Measurements from ENCODE around the gene OR4K13.

Gene OR4K13

GRCh38 chr14:20035938-20036337 is at the start of gene OR4K13:
Gene OR4K13 (minus strand): TSS chr14:20036038. CDS start chr14:20034758, 1,280 bp downstream.
- peaks cover 7% of the 10 kb centered on the region for H3K9me3 ChIP-seq (ENCODE audit: control insufficient read depth, insufficient read depth, low read length)
- no peaks in the 10 kb centered on the region for H3K36me3 ChIP-seq (ENCODE audit: control insufficient read depth, insufficient read depth, low read length)
- no peak within 1 kb of the TSS for H3K27ac ChIP-seq (ENCODE audit: low read length)
- H3K4me3 ChIP-seq (ENCODE audit: low read length), result no peak within 1 kb of the TSS
- no peak for DNase-seq (ENCODE audit: low read depth, low spot score)
- no CpG with 5 or more reads among the region's 4 CpGs for WGBS (ENCODE audit: insufficient coverage, insufficient read length)
- H3K4me1 ChIP-seq (ENCODE audit: control insufficient read depth, insufficient read depth, low read length), result no peaks in the 10 kb centered on the region
- H3K27me3 ChIP-seq (ENCODE audit: control insufficient read depth, insufficient read depth, low read length), result no peaks in the 10 kb centered on the region

GRCh38 chr14:20059745-20060144 is 23.9 kb upstream of the OR4K13 start, which contains the start of gene OR4L1:
Gene OR4L1 (plus strand): TSS chr14:20060045. CDS start chr14:20060045, 0 bp downstream.
- Histone ChIP-seq H3K4me3 (ENCODE audit: low read length) (no peak within 1 kb of the TSS), H3K4me1 (ENCODE audit: control insufficient read depth, insufficient read depth, low read length) (no peaks in the 10 kb centered on the region), H3K36me3 (ENCODE audit: control insufficient read depth, insufficient read depth, low read length) (no peaks in the 10 kb centered on the region), H3K9me3 (ENCODE audit: control insufficient read depth, insufficient read depth, low read length) (peaks cover 10% of the 10 kb centered on the region), H3K27ac (ENCODE audit: low read length) (no peak within 1 kb of the TSS), H3K27me3 (ENCODE audit: control insufficient read depth, insufficient read depth, low read length) (no peaks in the 10 kb centered on the region)
- no CpG with 5 or more reads among the region's 2 CpGs for WGBS (ENCODE audit: insufficient coverage, insufficient read length)
- DNase-seq (ENCODE audit: low read depth, low spot score), result no peak

GRCh38 chr14:20048202-20048601 is 12.4 kb upstream of the OR4K13 start:
- no peaks in the 10 kb centered on the region for H3K27me3 ChIP-seq (ENCODE audit: control insufficient read depth, insufficient read depth, low read length)
- DNase-seq (ENCODE audit: low read depth, low spot score), result no peak
- no peak overlapping the region for H3K27ac ChIP-seq (ENCODE audit: low read length)
- no peaks in the 10 kb centered on the region for H3K4me1 ChIP-seq (ENCODE audit: control insufficient read depth, insufficient read depth, low read length)
- H3K4me3 ChIP-seq (ENCODE audit: low read length), result no peak overlapping the region
- H3K9me3 ChIP-seq (ENCODE audit: control insufficient read depth, insufficient read depth, low read length), result peaks cover 8% of the 10 kb centered on the region; the same call in 1 of the 2 replicates
- no peaks in the 10 kb centered on the region for H3K36me3 ChIP-seq (ENCODE audit: control insufficient read depth, insufficient read depth, low read length)
- no CpG with 5 or more reads among the region's 1 CpG for WGBS (ENCODE audit: insufficient coverage, insufficient read length)

- Histone ChIP-seq H3K27ac (ENCODE audit: low read length) (no peak overlapping the region), H3K36me3 (ENCODE audit: control insufficient read depth, insufficient read depth, low read length) (no peaks in the 10 kb centered on the region), H3K4me1 (ENCODE audit: control insufficient read depth, insufficient read depth, low read length) (no peaks in the 10 kb centered on the region), H3K4me3 (ENCODE audit: low read length) (no peak overlapping the region), H3K27me3 (ENCODE audit: control insufficient read depth, insufficient read depth, low read length) (no peaks in the 10 kb centered on the region), H3K9me3 (ENCODE audit: control insufficient read depth, insufficient read depth, low read length) (peaks cover 6% of the 10 kb centered on the region; the same call in 1 of the 2 replicates)
- DNase-seq (ENCODE audit: low read depth, low spot score), result no peak
- no CpG with 5 or more reads among the region's 5 CpGs for WGBS (ENCODE audit: insufficient coverage, insufficient read length)
Observed at GRCh38 chr14:20044243-20044642, 8.4 kb upstream of the OR4K13 start.

- DNase-seq (ENCODE audit: low read depth, low spot score), result no peak
- H3K27me3 ChIP-seq (ENCODE audit: control insufficient read depth, insufficient read depth, low read length), result no peaks in the 10 kb centered on the region
- H3K36me3 ChIP-seq (ENCODE audit: control insufficient read depth, insufficient read depth, low read length), result no peaks in the 10 kb centered on the region
- no peak overlapping the region for H3K4me3 ChIP-seq (ENCODE audit: low read length)
- H3K9me3 ChIP-seq (ENCODE audit: control insufficient read depth, insufficient read depth, low read length), result peaks cover 7% of the 10 kb centered on the region
- H3K27ac ChIP-seq (ENCODE audit: low read length), result no peak overlapping the region
- no peaks in the 10 kb centered on the region for H3K4me1 ChIP-seq (ENCODE audit: control insufficient read depth, insufficient read depth, low read length)
- no CpG with 5 or more reads among the region's 3 CpGs for WGBS (ENCODE audit: insufficient coverage, insufficient read length)
Observed at GRCh38 chr14:20035449-20035848, 389 bp downstream of the OR4K13 start.

- Histone ChIP-seq H3K4me3 (ENCODE audit: low read length) (no peak overlapping the region), H3K36me3 (ENCODE audit: control insufficient read depth, insufficient read depth, low read length) (no peaks in the 10 kb centered on the region), H3K27ac (ENCODE audit: low read length) (no peak overlapping the region), H3K27me3 (ENCODE audit: control insufficient read depth, insufficient read depth, low read length) (no peaks in the 10 kb centered on the region), H3K4me1 (ENCODE audit: control insufficient read depth, insufficient read depth, low read length) (no peaks in the 10 kb centered on the region), H3K9me3 (ENCODE audit: control insufficient read depth, insufficient read depth, low read length) (peaks cover 7% of the 10 kb centered on the region)
- no peak for DNase-seq (ENCODE audit: low read depth, low spot score)
- WGBS (ENCODE audit: insufficient coverage, insufficient read length), result no CpG with 5 or more reads among the region's 6 CpGs
Observed at GRCh38 chr14:20031058-20031457, 4.8 kb downstream of the OR4K13 start.

GRCh38 chr14:20019257-20019865 is 16.5 kb downstream of the OR4K13 start, which contains the start of gene OR4K14:
Gene OR4K14 (minus strand): TSS chr14:20019307. CDS start chr14:20015193, 4,114 bp downstream.
- Histone ChIP-seq H3K36me3 (ENCODE audit: control insufficient read depth, insufficient read depth, low read length) (no peaks in the 10 kb centered on the region), H3K27ac (ENCODE audit: low read length) (no peak within 1 kb of the TSS), H3K9me3 (ENCODE audit: control insufficient read depth, insufficient read depth, low read length) (peaks cover 3% of the 10 kb centered on the region), H3K4me3 (ENCODE audit: low read length) (no peak within 1 kb of the TSS), H3K4me1 (ENCODE audit: control insufficient read depth, insufficient read depth, low read length) (no peaks in the 10 kb centered on the region), H3K27me3 (ENCODE audit: control insufficient read depth, insufficient read depth, low read length) (no peaks in the 10 kb centered on the region)
- no CpG with 5 or more reads among the region's 2 CpGs for WGBS (ENCODE audit: insufficient coverage, insufficient read length)
- no peak for DNase-seq (ENCODE audit: low read depth, low spot score)

GRCh38 chr14:20008156-20008555 is 27.7 kb downstream of the OR4K13 start:
- H3K9me3 ChIP-seq (ENCODE audit: control insufficient read depth, insufficient read depth, low read length), result peaks cover 2% of the 10 kb centered on the region; the same call in 1 of the 2 replicates
- no peaks in the 10 kb centered on the region for H3K4me1 ChIP-seq (ENCODE audit: control insufficient read depth, insufficient read depth, low read length)
- H3K36me3 ChIP-seq (ENCODE audit: control insufficient read depth, insufficient read depth, low read length), result no peaks in the 10 kb centered on the region
- DNase-seq (ENCODE audit: low read depth, low spot score), result no peak
- H3K27ac ChIP-seq (ENCODE audit: low read length), result no peak overlapping the region
- H3K4me3 ChIP-seq (ENCODE audit: low read length), result no peak overlapping the region
- no peaks in the 10 kb centered on the region for H3K27me3 ChIP-seq (ENCODE audit: control insufficient read depth, insufficient read depth, low read length)

- no peak overlapping the region for H3K4me3 ChIP-seq (ENCODE audit: low read length)
- H3K9me3 ChIP-seq (ENCODE audit: control insufficient read depth, insufficient read depth, low read length), result peaks cover 1% of the 10 kb centered on the region; the same call in 1 of the 2 replicates
- H3K27me3 ChIP-seq (ENCODE audit: control insufficient read depth, insufficient read depth, low read length), result no peaks in the 10 kb centered on the region
- WGBS (ENCODE audit: insufficient coverage, insufficient read length), result no CpG with 5 or more reads among the region's 7 CpGs
- H3K27ac ChIP-seq (ENCODE audit: low read length), result no peak overlapping the region
- H3K4me1 ChIP-seq (ENCODE audit: control insufficient read depth, insufficient read depth, low read length), result no peaks in the 10 kb centered on the region
- DNase-seq (ENCODE audit: low read depth, low spot score), result no peak
- H3K36me3 ChIP-seq (ENCODE audit: control insufficient read depth, insufficient read depth, low read length), result no peaks in the 10 kb centered on the region
Observed at GRCh38 chr14:20002319-20002718, 33.5 kb downstream of the OR4K13 start.

- Histone ChIP-seq H3K27me3 (ENCODE audit: control insufficient read depth, insufficient read depth, low read length) (no peaks in the 10 kb centered on the region), H3K27ac (ENCODE audit: low read length) (no peak within 1 kb of the TSS), H3K36me3 (ENCODE audit: control insufficient read depth, insufficient read depth, low read length) (no peaks in the 10 kb centered on the region), H3K4me3 (ENCODE audit: low read length) (no peak within 1 kb of the TSS), H3K9me3 (ENCODE audit: control insufficient read depth, insufficient read depth, low read length) (0 out of 2 replicates have a peak, but pooled peaks cover 2% of the 10 kb centered on the region), H3K4me1 (ENCODE audit: control insufficient read depth, insufficient read depth, low read length) (no peaks in the 10 kb centered on the region)
- DNase-seq (ENCODE audit: low read depth, low spot score), result no peak
Observed at GRCh38 chr14:20001863-20002262, 34.0 kb downstream of the OR4K13 start, which contains the start of gene OR4Q2. Gene OR4Q2 (plus strand): TSS chr14:20002163.

GRCh38 chr14:19993438-19993837 is 42.4 kb downstream of the OR4K13 start:
- H3K27me3 ChIP-seq (ENCODE audit: control insufficient read depth, insufficient read depth, low read length), result no peaks in the 10 kb centered on the region
- no peaks in the 10 kb centered on the region for H3K4me1 ChIP-seq (ENCODE audit: control insufficient read depth, insufficient read depth, low read length)
- no peaks in the 10 kb centered on the region for H3K36me3 ChIP-seq (ENCODE audit: control insufficient read depth, insufficient read depth, low read length)
- no peak for DNase-seq (ENCODE audit: low read depth, low spot score)
- no peak overlapping the region for H3K4me3 ChIP-seq (ENCODE audit: low read length)
- no peak overlapping the region for H3K27ac ChIP-seq (ENCODE audit: low read length)
- peaks cover 7% of the 10 kb centered on the region; the same call in 1 of the 2 replicates for H3K9me3 ChIP-seq (ENCODE audit: control insufficient read depth, insufficient read depth, low read length)
- WGBS (ENCODE audit: insufficient coverage, insufficient read length), result no CpG with 5 or more reads among the region's 2 CpGs
